SJCRH30 (cell line): ENCODE data around the gene NTPCR. TPM values are rescaled to one million over a fixed set of nuclear protein-coding genes. Genes with fewer than 3 reads are reported as not detected.
A peak's percentile ranks its signal among the peaks of the same experiment; 100 is the strongest.
"Not testable (repeated sequence)": the region's sequence is repeated elsewhere in the genome, so short reads cannot be mapped to it uniquely, and the experiment has no call there.

Experiments
- DNase-seq, 2 experiments: peaks; one replicate each; pipeline ENCODE4 v3.0.0-alpha.2; 2015 to 2020
- H3K27ac ChIP-seq: fragments of 250-450 bp; sonication (Bioruptor Pico); 2 replicates; pipeline ENCODE4 v1.5.1; 2020; ENCODE audit warnings: mild to moderate bottlenecking, moderate library complexity
- H3K27me3 ChIP-seq: fragments of 250-450 bp; sonication (Bioruptor Pico); 2 replicates; pipeline ENCODE4 v1.5.1; 2020; ENCODE audit warnings: mild to moderate bottlenecking, moderate library complexity
- H3K36me3 ChIP-seq: fragments of 250-450 bp; sonication (Bioruptor Pico); 2 replicates; pipeline ENCODE4 v1.5.1; 2020; ENCODE audit warnings: mild to moderate bottlenecking, moderate library complexity
- H3K4me1 ChIP-seq: fragments of 250-450 bp; sonication (Bioruptor Pico); 2 replicates; pipeline ENCODE4 v1.5.1; 2020; ENCODE audit warnings: mild to moderate bottlenecking, moderate library complexity
- H3K4me3 ChIP-seq: fragments of 250-450 bp; sonication (Bioruptor Pico); 2 replicates; pipeline ENCODE4 v1.5.1; 2020; ENCODE audit warnings: mild to moderate bottlenecking, moderate library complexity
- H3K9me3 ChIP-seq: fragments of 250-450 bp; sonication (Bioruptor Pico); replicated peaks from 2 replicates; pipeline ENCODE4 v1.5.1; 2020; ENCODE audit warnings: mild to moderate bottlenecking, moderate library complexity
- total RNA-seq: library from RNA; depleted of rRNA; stranded (reverse); fragments of >200 nt; shearing (Covaris generic); gene quantifications from 2 replicates; pipeline ENCODE4 v1.2.3, GENCODE V29; 2014

The NTPCR gene
- total RNA-seq, 1 experiment from 2014 or later: 21.0 TPM

- Histone ChIP-seq H3K9me3 (no peaks in the 10 kb centered on the region), H3K27me3 (no peaks in the 10 kb centered on the region), H3K4me1 (peaks cover 5% of the 10 kb centered on the region; the same call in 1 of the 2 replicates), H3K36me3 (no peaks in the 10 kb centered on the region), H3K27ac (no peak overlapping the region), H3K4me3 (no peak overlapping the region)
- peak; percentile 33 to 63 for DNase-seq
Observed at GRCh38 chr1:232995189-232995588, 44.8 kb downstream of the NTPCR start.

GRCh38 chr1:232996143-232996542 is 45.7 kb downstream of the NTPCR start:
- no peak overlapping the region for H3K4me3 ChIP-seq
- H3K27ac ChIP-seq: no peak overlapping the region
- H3K36me3 ChIP-seq: no peaks in the 10 kb centered on the region
- no peaks in the 10 kb centered on the region for H3K9me3 ChIP-seq
- H3K27me3 ChIP-seq: no peaks in the 10 kb centered on the region
- DNase-seq: no peak
- H3K4me1 ChIP-seq: peaks cover 5% of the 10 kb centered on the region; the same call in 1 of the 2 replicates

GRCh38 chr1:232998138-232998537 is 47.7 kb downstream of the NTPCR start:
- Histone ChIP-seq H3K27ac (no peak overlapping the region), H3K4me1 (peaks cover 5% of the 10 kb centered on the region; the same call in 1 of the 2 replicates), H3K27me3 (no peaks in the 10 kb centered on the region), H3K4me3 (no peak overlapping the region), H3K9me3 (no peaks in the 10 kb centered on the region), H3K36me3 (no peaks in the 10 kb centered on the region)
- DNase-seq: no peak

- Histone ChIP-seq H3K27ac (no peak overlapping the region), H3K9me3 (no peaks in the 10 kb centered on the region), H3K4me1 (peaks cover 5% of the 10 kb centered on the region; the same call in 1 of the 2 replicates), H3K4me3 (no peak overlapping the region), H3K36me3 (no peaks in the 10 kb centered on the region), H3K27me3 (no peaks in the 10 kb centered on the region)
- DNase-seq: no peak
Observed at GRCh38 chr1:232998646-232999045, 48.2 kb downstream of the NTPCR start.

- Histone ChIP-seq H3K4me3 (no peak overlapping the region), H3K9me3 (no peaks in the 10 kb centered on the region), H3K36me3 (no peaks in the 10 kb centered on the region), H3K4me1 (peaks cover 5% of the 10 kb centered on the region; the same call in 1 of the 2 replicates), H3K27ac (no peak overlapping the region), H3K27me3 (no peaks in the 10 kb centered on the region)
- DNase-seq: no peak
Observed at GRCh38 chr1:232999956-233000625, 49.7 kb downstream of the NTPCR start.

- H3K36me3 ChIP-seq, H3K27ac ChIP-seq, DNase-seq, H3K27me3 ChIP-seq, H3K9me3 ChIP-seq, H3K4me1 ChIP-seq, H3K4me3 ChIP-seq: not testable (repeated sequence)
Observed at GRCh38 chr1:233003638-233004037, 53.2 kb downstream of the NTPCR start.

- Histone ChIP-seq H3K36me3 (no peaks in the 10 kb centered on the region), H3K27me3 (no peaks in the 10 kb centered on the region), H3K9me3 (no peaks in the 10 kb centered on the region), H3K27ac (no peak overlapping the region), H3K4me1 (peaks cover 8% of the 10 kb centered on the region), H3K4me3 (no peak overlapping the region)
- no peak for DNase-seq
Observed at GRCh38 chr1:233004451-233004850, 54.0 kb downstream of the NTPCR start.

- H3K4me1 ChIP-seq: peaks cover 8% of the 10 kb centered on the region
- H3K9me3 ChIP-seq: no peaks in the 10 kb centered on the region
- no peak for DNase-seq
- no peak overlapping the region for H3K27ac ChIP-seq
- no peak overlapping the region for H3K4me3 ChIP-seq
- H3K27me3 ChIP-seq: no peaks in the 10 kb centered on the region
- no peaks in the 10 kb centered on the region for H3K36me3 ChIP-seq
Observed at GRCh38 chr1:233005156-233005555, 54.7 kb downstream of the NTPCR start.

- no peaks in the 10 kb centered on the region for H3K36me3 ChIP-seq
- no peaks in the 10 kb centered on the region for H3K9me3 ChIP-seq
- no peak overlapping the region for H3K4me3 ChIP-seq
- no peak overlapping the region for H3K27ac ChIP-seq
- peaks cover 12% of the 10 kb centered on the region for H3K4me1 ChIP-seq
- DNase-seq: peak; percentile 37 to 57
- H3K27me3 ChIP-seq: no peaks in the 10 kb centered on the region
Observed at GRCh38 chr1:233005703-233006102, 55.3 kb downstream of the NTPCR start.

GRCh38 chr1:233006108-233006507 is 55.7 kb downstream of the NTPCR start:
- Histone ChIP-seq H3K4me1 (peaks cover 12% of the 10 kb centered on the region), H3K9me3 (no peaks in the 10 kb centered on the region), H3K27me3 (no peaks in the 10 kb centered on the region), H3K36me3 (no peaks in the 10 kb centered on the region), H3K4me3 (no peak overlapping the region), H3K27ac (no peak overlapping the region)
- DNase-seq: no peak

GRCh38 chr1:233006541-233006973 is 56.1 kb downstream of the NTPCR start:
- no peak overlapping the region for H3K4me3 ChIP-seq
- H3K36me3 ChIP-seq: no peaks in the 10 kb centered on the region
- no peaks in the 10 kb centered on the region for H3K27me3 ChIP-seq
- H3K9me3 ChIP-seq: no peaks in the 10 kb centered on the region
- DNase-seq: no peak
- H3K27ac ChIP-seq: no peak overlapping the region
- peaks cover 12% of the 10 kb centered on the region for H3K4me1 ChIP-seq

- Histone ChIP-seq H3K27me3 (no peaks in the 10 kb centered on the region), H3K4me3 (no peak overlapping the region), H3K9me3 (no peaks in the 10 kb centered on the region), H3K36me3 (no peaks in the 10 kb centered on the region), H3K27ac (no peak overlapping the region), H3K4me1 (peaks cover 12% of the 10 kb centered on the region)
- no peak for DNase-seq
Observed at GRCh38 chr1:233010146-233010545, 59.7 kb downstream of the NTPCR start.

GRCh38 chr1:233012021-233012420 is 61.6 kb downstream of the NTPCR start:
- no peak for DNase-seq
- peaks cover 14% of the 10 kb centered on the region for H3K4me1 ChIP-seq
- H3K4me3 ChIP-seq: no peak overlapping the region

GRCh38 chr1:233015965-233016364 is 65.6 kb downstream of the NTPCR start:
- Histone ChIP-seq H3K36me3 (no peaks in the 10 kb centered on the region), H3K27me3 (no peaks in the 10 kb centered on the region), H3K4me1 (peaks cover 33% of the 10 kb centered on the region), H3K27ac (no peak overlapping the region), H3K4me3 (no peak overlapping the region), H3K9me3 (no peaks in the 10 kb centered on the region)
- DNase-seq: peak in 1 of 2 experiments; percentile 48

More at GRCh38 chr1:233012021-233012420, 61.6 kb downstream of the NTPCR start:
- H3K27ac ChIP-seq: no peak overlapping the region
- no peaks in the 10 kb centered on the region for H3K9me3 ChIP-seq
- no peaks in the 10 kb centered on the region for H3K27me3 ChIP-seq
- no peaks in the 10 kb centered on the region for H3K36me3 ChIP-seq

GRCh38 chr1:233016798-233017197 is 66.4 kb downstream of the NTPCR start:
- Histone ChIP-seq H3K27ac (no peak overlapping the region), H3K9me3 (no peaks in the 10 kb centered on the region), H3K36me3 (no peaks in the 10 kb centered on the region), H3K27me3 (no peaks in the 10 kb centered on the region), H3K4me1 (peaks cover 35% of the 10 kb centered on the region), H3K4me3 (no peak overlapping the region)
- no peak for DNase-seq

GRCh38 chr1:233019083-233019482 is 68.7 kb downstream of the NTPCR start:
- Histone ChIP-seq H3K27me3 (no peaks in the 10 kb centered on the region), H3K9me3 (no peaks in the 10 kb centered on the region), H3K36me3 (no peaks in the 10 kb centered on the region), H3K4me1 (peaks cover 35% of the 10 kb centered on the region), H3K27ac (no peak overlapping the region; the same call in 1 of the 2 replicates), H3K4me3 (no peak overlapping the region)
- peak in 1 of 2 experiments; percentile 49 for DNase-seq
